Measurements from ENCODE around the gene SPATA9.

Gene SPATA9

GRCh38 chr5:95613514-95613913, 69.3 kb downstream of the SPATA9 start:
- DNase-seq: no peak

GRCh38 chr5:95611396-95611795, 71.4 kb downstream of the SPATA9 start:
- DNase-seq: no peak

GRCh38 chr5:95610546-95610945, 72.2 kb downstream of the SPATA9 start:
- DNase-seq: peak; percentile 24

GRCh38 chr5:95609711-95610110, 73.1 kb downstream of the SPATA9 start:
- no peak for DNase-seq
